H4 (cell line): ENCODE results near the gene RUNX2. TPM values are rescaled to one million over a fixed set of nuclear protein-coding genes. Genes with fewer than 3 reads are reported as not detected.

Experiments used
- DNase-seq: peaks from one replicate; pipeline ENCODE4 v3.0.0-alpha.2; 2015; ENCODE audit warnings: low spot score
- total RNA-seq: library from RNA; depleted of rRNA; stranded (reverse); fragments of >200 nt; shearing (Covaris generic); gene quantifications from 2 replicates; pipeline ENCODE4 v1.2.3, GENCODE V29; 2014

Gene RUNX2
- total RNA-seq, 1 experiment from 2014 or later, result 37.7 TPM

GRCh38 chr6:45411959-45412358, 83.8 kb downstream of the RUNX2 start:
- DNase-seq, result peak; percentile 55

GRCh38 chr6:45415315-45415714, 87.2 kb downstream of the RUNX2 start:
- peak; percentile 34 for DNase-seq

GRCh38 chr6:45415788-45416518, 87.8 kb downstream of the RUNX2 start:
- no peak for DNase-seq

- no peak for DNase-seq
Measured at GRCh38 chr6:45416700-45417099, 88.6 kb downstream of the RUNX2 start.

- no peak for DNase-seq
Measured at GRCh38 chr6:45417436-45417835, 89.3 kb downstream of the RUNX2 start.

DNA sequence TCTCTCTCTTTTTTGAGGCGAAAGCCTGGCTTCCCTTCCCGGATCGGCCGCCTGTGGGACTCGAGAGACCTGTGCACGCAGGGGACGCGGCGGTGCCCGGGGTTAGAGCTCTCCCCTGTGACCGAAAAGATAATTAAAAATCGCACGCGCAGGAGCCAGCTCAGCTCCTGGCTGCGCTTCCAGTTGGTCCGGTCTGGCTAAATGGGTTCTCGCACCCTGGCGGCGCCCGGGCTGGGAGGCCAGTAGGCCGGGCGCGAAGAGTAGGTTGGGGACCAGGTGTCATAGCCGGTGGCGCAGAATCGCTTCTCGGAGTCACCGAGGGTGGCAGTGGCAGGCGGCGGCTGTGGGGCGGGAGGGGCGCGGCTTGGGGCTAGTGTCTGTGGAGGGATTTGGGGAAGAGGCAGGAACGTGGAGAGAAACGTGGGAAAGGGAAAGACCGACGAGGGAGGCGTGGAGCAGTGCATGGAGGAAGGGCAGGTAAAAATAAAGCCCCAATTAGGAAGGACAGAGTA, 91.5 kb downstream of the RUNX2 start:
- peak; percentile 72 for DNase-seq

DNA sequence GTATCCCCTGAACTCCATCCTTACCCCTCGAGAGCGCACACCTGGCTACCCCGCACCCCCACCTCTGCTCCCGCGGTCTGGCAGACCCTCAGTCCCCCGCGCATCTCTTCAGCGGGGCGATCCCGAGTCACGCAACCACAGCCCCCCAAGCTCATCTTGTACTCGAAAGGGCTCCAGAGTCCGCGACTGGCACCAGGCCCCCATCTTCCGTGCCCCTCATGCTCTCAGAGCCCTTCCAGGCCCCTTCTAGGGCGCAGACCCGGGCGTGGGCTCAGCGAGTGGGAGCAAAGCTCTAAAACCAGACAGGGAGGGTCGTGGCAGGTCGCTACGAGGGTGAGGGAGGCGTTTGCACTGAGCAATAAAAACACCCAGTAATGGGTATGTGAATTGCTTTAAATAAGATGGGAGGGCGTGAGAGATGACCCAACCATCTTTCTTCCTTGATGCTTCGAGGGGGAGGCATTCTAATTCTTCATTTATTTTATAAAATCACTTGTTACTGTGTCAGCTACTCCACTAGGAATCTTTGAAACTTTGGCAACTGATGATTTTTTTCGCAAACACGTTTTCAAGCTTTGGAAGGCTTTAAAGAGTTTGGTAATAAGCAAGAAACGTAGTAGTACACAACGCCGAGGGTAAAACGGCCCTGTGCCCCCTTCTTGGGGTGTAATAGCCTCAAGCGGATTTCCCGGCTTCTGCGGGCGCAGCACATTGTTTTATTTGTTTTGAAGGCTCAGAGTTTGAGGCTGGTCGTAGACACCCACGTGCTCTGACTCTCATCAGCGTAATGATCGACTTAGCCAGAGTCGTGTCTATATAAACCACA, 92.2 kb downstream of the RUNX2 start:
- peak; percentile 80 for DNase-seq

- peak; percentile 33 for DNase-seq
Measured at GRCh38 chr6:45420909-45421708, 93.0 kb downstream of the RUNX2 start.

- DNase-seq, result peak; percentile 81
Measured at GRCh38 chr6:45421709-45422502, 93.8 kb downstream of the RUNX2 start.

- peak; percentile 27 for DNase-seq
Measured at GRCh38 chr6:45422503-45423110, 94.5 kb downstream of the RUNX2 start.

- no peak for DNase-seq
Measured at GRCh38 chr6:45423111-45423823, 95.1 kb downstream of the RUNX2 start.

- no peak for DNase-seq
Measured at GRCh38 chr6:45423824-45424450, 95.8 kb downstream of the RUNX2 start.

DNA sequence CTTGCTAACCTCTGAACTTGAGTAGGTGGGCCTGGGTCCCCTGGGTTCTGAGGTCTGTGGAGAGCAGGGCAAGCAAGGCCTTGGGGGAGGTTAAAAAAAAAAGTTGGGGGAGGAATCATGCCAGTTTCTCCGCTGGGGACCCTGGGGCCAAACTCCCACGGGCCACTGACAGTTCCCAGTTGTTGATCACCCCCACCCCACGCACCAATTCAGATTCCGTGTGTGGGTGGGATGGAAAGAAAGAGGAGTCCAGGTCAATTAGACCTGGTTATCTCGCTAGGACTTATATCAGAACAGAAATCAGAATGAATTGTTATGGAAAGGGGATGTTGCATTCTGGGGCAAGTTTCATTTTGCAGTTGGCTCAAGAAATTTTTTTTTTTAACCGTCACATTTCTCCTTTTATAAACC, 96.3 kb downstream of the RUNX2 start:
- peak; percentile 25 for DNase-seq

- DNase-seq, result no peak
Measured at GRCh38 chr6:45426251-45426650, 98.1 kb downstream of the RUNX2 start.

- no peak for DNase-seq
Measured at GRCh38 chr6:45427726-45428125, 99.6 kb downstream of the RUNX2 start.

- no peak for DNase-seq
Measured at GRCh38 chr6:45428727-45429126, 100.6 kb downstream of the RUNX2 start.

DNA sequence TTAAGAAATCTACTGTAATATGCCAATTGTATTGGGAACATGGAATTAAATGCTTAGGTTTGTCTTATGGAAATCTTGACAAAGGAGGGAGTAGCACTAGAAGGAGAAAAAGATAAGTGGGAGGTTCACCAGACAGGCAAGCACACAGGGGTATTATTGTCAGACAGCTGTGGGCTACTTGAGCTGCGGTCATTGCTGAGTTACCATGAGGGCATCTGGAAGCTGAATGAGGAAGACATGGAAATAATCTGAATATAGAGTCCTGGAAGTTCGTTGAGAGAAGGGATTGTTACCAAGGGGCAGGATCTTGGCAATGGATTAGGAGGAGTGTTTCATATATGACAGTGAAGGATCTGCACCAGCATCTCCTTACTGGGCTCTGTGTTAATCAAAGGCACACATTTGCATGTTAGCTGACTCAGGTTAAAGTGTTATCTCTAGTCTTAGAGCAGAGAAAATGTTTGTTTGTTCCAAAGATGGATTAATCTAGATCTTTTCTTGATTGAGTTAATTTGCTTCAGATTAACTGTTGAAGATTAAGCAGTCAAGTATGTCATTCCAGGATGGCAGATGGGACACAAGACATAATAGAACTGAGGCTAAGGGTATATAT, 102.6 kb downstream of the RUNX2 start:
- DNase-seq, result no peak

GRCh38 chr6:45431317-45432065, 103.4 kb downstream of the RUNX2 start:
- DNase-seq, result no peak
